Adrenal gland (tissue), 12 donors: Measurements from ENCODE around the gene QSER1. TPM values are rescaled to one million over a fixed set of nuclear protein-coding genes. Genes with fewer than 3 reads are reported as not detected.

Experiments
- polyA plus RNA-seq, 3 donors: library from polyadenylated mRNA; stranded (reverse); fragments of 200-250 nt in 2 of 3; fragments of 350-450 nt in 1 of 3; fragmentation: Illumina TruSeq in 1 of 3; extraction: RNeasy Lipid Tissue Mini Kit (QIAGEN cat#74804) in 1 of 3; gene quantifications; one replicate each; pipeline ENCODE4 v1.2.3, GENCODE V29; 2013 to 2014
- small RNA-seq, 2 donors: library from RNA; depleted of rRNA; stranded (forward); fragments of <200 nt; gene quantifications; one replicate each; pipeline ENCODE3, GENCODE V24; 2016
- total RNA-seq, 9 donors: library from RNA; depleted of rRNA in 4 of 9; stranded (reverse); fragments of >200 nt in 4 of 9; fragments of 120-200 nt in 1 of 9; fragmentation: NEBNext Ultra II Directional in 1 of 9; extraction: Animal tissue kit (Norgen Biotek cat#: 25700) in 1 of 9; gene quantifications; one replicate each; pipeline versions ENCODE4 v1.1.0 to v1.2.4, GENCODE V29; 2013 to 2023
- donor health status: healthy with polysubstance abuse.
- donor health status: Bipolar disorder and iron deficiency.
- donor health status: DM: yes; HTN: yes; CAD: no.
- donor health status: DM: no; HTN: no; CAD: no.
- donor health status: DM: no; HTN: no; CAD: no.
- donor health status: DM: yes; HTN: yes; CAD: no.

Gene QSER1
- total and polyA plus RNA-seq, 12 donors, result 2.4 to 27.2 (median 18.9) TPM

Small RNAs within 50 kb of the gene (small RNA-seq; reads per million reads assigned to genes)
- 0 reads per million in 2 donors for gene RF00019

Other genes starting within 250 kb of the QSER1 start
- gene CCDC73, start 98.1 kb upstream of the QSER1 start, total RNA-seq, result 1 to 10 TPM in 1 of 9 donors, under 1 TPM in 5, not detected in 3; 0.07 to 1.6 (median 0.26) TPM
- gene CCDC73, start 98.1 kb upstream of the QSER1 start, polyA plus RNA-seq, result under 1 TPM in 2 of 3 donors, not detected in 1; 0.16 to 0.27 TPM
- gene PRRG4, start 62.9 kb upstream of the QSER1 start, total RNA-seq, result 1 to 10 TPM in 7 of 9 donors, under 1 TPM in 2; 0.11 to 3.5 (median 1.6) TPM
- 1 to 10 TPM in 2 of 3 donors, under 1 TPM in 1; 0.97 to 1.3 (median 1.1) TPM for gene PRRG4, start 62.9 kb upstream of the QSER1 start, polyA plus RNA-seq
- gene DEPDC7, start 123.1 kb downstream of the QSER1 start, total RNA-seq, result 1 to 10 TPM in 3 of 9 donors, under 1 TPM in 5, not detected in 1; 0.32 to 3.6 (median 0.75) TPM
- 1 to 10 TPM in 1 of 3 donors, under 1 TPM in 2; 0.38 to 1.1 (median 0.67) TPM for gene DEPDC7, start 123.1 kb downstream of the QSER1 start, polyA plus RNA-seq
- gene TCP11L1, start 146.8 kb downstream of the QSER1 start, total RNA-seq, result 10 to 100 TPM in 7 of 9 donors, 1 to 10 TPM in 2; 5.4 to 35.2 (median 14.1) TPM
- 1 to 10 TPM; 3.0 to 8.8 (median 5.5) TPM for gene TCP11L1, start 146.8 kb downstream of the QSER1 start, polyA plus RNA-seq